Inflammatory macrophage treated with lipopolysaccharide for 4 hours (primary cell): Measurements from ENCODE around the gene ANKUB1.

Experiments
- DNase-seq: peaks from one replicate; pipeline ENCODE4 v3.0.0-alpha.2; 2020

The ANKUB1 gene

DNA sequence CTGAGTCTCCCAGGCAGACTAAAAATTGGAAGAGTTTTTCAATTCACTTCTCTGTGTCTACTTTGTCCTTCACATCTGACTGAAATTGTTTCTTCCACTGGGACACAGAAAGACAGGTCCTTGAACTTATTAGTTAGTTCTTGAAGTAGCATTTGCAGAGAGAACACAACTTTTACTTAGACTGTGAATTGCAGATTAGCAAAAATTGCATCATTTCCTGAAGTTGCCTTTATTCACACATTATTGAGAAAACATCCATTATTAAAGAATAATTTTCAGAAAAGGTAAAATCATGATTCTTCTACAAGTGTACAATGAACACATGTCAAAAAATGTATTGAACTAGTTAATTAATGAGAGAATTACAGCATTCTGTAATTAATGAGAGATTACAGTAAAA, 38.6 kb downstream of the ANKUB1 start:
- DNase-seq = no peak

DNA sequence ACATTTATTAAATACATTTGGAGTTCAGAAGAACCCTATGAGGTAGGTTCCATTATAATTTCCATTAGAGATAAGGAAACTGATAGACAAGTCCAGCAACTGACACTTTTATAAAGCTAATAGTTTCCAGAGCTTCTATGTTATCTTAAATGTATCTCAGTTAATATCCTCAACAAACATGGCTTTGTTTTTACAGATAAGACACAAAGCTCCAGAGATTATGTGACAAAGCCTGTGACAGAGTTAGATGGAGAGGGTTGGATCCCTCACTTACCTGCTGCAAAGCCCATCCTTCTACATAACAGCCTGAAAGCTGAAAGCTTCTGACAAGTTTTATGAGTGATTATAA, 39.6 kb downstream of the ANKUB1 start:
- no peak for DNase-seq

DNA sequence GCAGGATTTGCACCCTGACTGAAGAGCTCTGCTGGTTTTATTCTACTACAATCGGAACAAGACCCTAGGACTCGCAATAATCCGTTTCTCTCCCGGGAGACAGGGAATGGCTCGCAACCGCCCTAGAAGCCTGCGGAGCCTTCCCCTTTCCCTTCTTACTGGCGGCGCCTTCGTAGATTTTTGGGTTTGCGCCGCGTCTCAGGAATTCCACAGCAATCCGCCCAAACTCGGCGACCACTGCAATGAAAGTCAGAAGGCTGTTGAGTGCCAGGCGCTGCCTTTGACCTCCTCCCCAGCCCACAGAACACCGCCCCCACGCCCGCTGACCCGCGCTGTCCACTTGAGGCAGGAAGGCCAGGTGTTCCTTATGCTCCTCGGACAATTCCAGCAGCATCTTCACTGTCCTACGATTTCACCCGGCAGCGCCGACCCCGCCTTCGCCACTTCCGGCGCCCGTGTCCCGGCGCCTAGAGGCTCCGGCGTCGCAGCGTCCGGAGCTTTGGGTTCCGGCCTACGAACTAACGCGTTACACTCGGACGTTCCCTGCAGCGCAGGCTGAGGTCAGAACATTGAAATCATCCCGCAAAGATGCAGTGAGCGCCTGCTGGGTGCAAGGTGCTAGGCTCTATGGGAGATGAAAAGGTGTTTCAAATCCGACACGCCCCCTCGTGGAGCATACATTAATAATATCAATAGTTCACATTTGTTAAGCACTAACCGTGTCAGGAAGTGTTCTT, 40.1 kb downstream of the ANKUB1 start, which contains the start of gene COMMD2:
COMMD2 (minus strand) TSS at position 439 of the 737 bp plus-strand sequence; CDS start at position 394, 45 bp downstream.
- peak; percentile 81 for DNase-seq

DNA sequence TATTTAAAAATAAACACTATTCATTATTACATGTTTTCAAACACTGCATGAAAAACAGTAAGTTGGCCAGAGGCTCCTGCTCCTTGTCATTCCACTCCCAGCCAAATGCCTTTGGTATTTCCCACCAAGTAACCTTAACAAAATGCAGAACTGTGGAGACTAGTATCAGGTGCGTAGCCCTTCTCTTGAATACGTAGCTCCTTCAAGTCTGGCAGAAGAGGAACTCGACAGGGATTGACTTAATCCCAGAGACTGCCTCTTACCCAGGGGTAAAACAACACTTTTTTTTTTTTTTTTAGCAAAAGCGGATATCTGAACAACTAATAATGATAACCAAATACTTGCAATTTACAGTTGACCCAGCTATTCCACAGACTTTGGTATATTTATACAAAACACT, 40.8 kb downstream of the ANKUB1 start:
- peak; percentile 35 for DNase-seq

DNA sequence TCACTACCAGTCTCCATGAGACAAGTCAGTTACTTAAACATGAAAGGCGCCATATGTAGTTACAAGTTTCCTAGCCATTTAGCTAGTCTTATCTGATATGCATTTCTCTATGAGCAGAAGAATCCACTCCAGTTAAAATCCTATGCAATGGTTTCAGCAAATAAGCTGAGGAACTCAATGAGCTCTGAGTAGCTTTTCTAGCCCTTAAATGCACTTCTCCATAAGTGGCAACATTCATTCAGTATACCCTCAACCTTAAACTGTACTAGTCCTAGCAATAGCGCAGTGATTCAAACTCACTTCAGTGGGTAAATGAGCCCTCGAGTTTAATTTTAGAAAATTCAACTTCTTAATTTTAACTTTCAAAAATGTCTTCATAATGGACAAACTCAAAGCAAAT, 47.7 kb downstream of the ANKUB1 start:
- no peak for DNase-seq

DNA sequence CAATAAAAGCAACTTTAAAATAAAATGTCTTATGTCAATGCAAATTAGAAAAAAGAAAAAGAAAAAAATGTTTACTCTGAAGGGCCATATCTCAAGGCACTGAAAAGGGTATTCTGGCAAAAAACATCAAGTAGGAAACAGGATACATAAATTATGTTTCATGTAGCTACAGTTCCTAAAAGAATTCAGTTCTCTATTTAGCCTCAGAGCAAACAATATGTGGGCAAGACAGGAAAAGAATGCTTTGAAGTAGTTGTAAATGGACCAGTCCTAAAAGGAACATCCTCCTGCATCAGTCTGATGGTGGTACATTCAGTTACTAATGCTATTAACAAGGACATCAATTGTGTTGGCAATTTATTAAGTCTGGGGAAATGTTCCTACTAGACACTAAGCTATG, 48.2 kb downstream of the ANKUB1 start:
- DNase-seq = no peak

DNA sequence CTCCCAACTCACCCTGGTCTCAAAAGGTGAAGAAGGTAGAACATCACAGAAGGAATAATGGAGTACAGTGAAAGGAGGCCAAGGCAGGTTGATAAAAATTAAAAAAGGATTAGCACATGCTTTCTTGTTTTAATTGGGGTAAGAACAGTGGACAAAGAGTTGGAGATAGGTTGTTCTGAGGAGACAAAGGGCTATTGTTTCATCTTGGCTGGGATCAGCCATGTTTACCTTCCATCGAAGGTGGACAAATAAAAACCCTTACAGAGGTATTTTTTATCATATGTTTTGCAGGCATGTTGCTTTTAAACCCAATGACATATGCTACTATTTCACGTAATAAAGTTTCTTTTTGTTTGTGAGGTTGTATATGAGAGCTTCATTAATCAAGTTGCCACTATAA, 53.0 kb downstream of the ANKUB1 start:
- no peak for DNase-seq

DNA sequence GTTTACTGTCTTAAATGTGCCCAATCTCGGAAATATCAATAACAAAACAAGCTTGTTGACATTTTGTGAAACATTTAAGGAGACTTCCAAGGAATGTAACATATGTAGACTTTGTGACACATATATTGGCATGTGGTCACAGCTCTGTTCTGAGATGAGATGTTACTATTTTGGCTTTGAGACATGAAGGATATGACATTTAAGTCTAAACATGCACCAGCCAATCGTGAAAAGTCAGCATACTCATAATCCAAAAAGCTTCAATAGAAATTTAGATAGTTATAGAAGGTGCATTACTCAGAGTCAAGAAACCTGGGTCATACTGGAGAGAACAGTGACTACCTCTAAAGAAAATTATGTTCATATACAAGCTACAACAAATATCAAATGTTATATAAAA, 53.5 kb downstream of the ANKUB1 start:
- DNase-seq = no peak

DNA sequence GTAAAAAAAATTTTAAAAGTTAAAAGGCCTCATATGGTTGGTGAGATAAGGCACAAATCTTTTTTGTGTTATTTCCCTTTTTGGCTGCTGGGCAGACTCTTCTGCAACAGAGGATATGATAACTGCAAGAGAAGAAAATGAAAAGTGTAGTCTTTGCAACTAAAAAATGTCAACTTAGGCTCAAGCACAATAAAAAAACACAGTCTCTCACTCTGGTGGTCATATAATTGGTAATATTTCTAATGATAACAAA, 55.5 kb downstream of the ANKUB1 start:
- DNase-seq = no peak

DNA sequence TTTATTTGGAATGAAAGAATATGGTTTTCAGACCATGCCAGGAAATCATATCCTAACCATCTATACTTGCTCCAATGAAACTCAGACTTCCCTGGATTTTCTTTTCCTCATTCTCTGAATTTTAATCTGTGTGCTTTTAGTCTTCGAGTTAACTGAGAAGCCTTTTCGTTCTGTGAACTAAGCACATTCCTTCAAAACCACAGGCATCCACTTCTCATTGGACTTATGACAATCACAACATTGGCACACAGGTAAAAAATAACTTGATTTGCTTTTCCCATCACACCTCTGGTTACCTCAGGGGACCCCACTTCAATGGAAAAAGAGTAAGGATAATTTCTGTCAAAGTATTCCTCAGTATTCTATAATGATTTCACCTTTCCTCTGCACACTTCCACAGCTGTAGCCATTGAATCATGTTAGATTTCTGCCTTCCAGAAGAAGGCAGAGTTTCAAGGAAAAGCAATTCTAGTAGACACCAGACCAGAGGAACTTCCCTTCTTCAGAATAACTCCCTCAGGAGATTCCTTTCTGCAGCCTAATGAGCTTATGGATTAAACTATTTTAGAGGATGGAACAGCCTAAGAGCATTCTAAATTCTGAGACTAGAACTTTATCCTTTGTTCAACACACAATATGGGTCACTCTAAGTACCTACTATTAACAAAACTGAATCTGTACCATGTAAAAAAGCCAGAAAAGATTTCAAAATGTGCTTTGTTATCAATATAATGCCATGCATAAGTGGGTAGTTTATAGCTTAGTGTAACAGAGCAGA, 56.0 kb downstream of the ANKUB1 start:
- no peak for DNase-seq

DNA sequence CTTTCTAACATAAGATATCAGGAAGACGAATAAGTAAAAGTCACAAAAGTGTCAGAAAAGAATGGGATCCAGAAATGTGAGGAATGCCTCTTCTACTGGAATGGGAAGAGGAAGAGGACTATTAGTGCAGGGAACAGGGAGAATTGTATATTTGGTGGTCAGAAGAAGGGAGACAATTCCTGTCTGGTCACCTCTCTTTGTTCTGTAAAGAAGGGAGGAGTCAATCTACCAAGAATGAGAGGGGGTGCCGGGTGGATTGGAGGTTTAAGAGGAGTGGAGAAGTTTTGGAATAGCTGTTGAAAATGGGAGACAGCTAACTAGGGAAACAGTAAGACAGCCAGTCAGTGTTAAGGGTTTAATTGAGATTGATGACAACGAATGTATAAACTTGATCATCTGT, 60.1 kb downstream of the ANKUB1 start:
- no peak for DNase-seq

DNA sequence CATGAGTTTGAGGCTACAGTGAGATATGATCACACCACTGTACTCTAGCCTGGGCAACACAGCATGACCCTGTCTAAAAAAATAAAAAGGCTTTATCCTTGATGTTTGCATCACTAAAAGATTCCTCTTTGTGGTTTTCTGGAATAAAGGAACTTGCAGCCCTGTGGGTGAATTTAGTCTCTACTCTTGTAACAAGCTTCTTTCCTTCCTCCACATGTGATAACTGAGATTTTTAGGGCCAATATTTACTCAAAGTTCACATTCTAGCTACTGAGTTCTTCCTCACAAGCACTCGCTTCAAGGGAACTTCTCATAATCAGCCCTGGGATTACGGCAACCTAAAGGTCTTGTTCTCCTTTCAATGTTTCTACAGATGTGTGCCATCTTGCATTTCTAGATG, 64.7 kb downstream of the ANKUB1 start:
- peak; percentile 52 for DNase-seq

DNA sequence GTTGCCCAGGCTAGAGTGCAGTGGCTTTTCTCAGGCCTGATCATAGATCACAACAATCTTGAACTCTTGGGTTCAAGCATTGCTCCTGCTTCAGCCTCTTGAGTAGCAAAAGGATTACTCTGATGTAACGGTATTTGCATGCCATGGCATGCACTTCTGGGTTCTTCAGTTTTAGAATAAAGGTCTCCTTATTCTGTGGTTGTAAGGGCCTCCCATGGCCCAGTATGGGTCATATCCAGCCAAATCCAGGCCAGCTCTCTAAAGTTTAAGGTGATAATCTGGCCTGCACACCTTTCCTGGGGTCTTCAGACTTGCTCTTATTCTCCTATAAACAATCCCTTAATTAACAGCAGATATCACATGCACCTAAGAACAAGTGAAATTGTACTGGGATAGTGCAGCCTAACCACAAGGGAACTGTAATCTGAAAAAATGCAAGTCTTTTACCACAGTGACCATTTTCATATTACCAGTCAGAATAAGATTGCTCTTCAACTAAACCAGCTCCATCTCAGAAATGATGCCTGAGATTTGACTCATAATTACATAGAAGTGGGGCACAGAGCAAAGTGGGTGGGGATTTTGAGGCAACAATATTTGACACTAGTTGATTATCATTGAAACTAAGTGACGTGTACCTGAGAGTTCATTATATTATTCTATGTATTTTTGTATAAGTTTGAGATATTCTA, 65.5 kb downstream of the ANKUB1 start:
- no peak for DNase-seq

DNA sequence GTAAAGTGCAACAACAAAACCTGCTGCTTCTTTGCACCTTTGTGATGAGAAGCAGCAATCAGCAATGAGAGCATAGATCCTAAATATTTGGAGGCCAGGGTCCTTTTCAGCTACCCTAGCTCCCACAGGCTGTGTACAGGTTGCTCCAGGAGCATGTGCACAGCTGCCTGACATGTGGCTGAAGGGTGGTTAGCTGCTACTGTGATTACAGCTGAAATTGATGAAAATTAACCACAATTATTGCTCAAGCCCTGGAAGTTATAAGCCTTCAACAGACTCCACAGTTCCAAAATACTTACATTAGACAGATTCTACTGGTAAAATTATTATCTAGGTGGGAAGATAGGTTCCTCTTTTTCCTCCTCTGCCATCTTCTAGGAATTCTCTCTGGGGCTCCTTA, 68.6 kb downstream of the ANKUB1 start:
- no peak for DNase-seq

DNA sequence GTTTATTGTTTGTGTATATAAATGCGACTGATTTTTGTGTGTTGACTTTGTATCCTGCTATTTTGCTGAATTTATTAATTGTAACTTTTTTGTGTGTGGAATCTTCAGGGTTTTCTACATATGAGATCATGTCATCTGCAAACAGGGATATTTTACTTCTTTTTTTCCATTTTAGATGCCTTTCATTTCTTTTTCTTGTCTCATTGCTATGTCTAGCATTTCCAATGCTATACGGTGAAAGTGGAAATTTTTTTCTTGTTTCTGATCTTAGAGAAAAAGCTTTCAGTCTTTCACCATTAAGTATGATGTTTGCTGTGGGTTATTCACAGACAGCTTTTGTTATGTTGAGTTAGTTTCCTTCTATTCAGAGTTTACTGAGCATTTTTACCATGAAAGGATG, 71.4 kb downstream of the ANKUB1 start:
- DNase-seq = no peak

DNA sequence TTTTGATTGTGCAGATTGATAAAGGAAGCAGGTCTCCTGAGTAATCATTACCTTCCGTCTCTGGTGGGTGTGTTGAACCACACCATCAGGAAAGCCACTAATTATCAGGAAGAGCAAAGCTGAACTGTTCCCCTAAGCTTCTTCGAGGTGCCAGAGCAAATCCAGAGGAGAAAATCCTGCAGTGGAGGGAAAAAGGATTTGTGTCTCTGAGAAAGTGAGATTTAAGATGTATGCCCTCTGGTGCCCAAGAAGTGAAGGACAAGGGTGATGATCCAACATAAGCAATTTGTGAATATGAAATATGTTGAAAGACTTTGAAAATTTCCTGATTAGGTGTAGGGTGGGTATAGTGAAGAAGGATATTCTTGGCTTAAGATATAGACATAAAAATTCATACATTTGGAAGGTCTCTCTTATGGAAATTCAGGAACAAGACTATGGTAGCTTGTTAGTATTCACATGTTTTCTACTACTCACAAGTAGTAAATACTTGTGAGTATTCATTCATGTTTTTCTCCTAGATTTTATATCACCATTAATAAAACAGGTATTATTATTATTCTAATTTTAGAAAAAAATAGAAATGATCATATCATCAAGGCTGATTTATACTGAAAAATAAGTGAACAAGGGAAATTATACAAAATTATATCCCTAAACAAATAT, 74.8 kb downstream of the ANKUB1 start:
- DNase-seq = peak; percentile 65

DNA sequence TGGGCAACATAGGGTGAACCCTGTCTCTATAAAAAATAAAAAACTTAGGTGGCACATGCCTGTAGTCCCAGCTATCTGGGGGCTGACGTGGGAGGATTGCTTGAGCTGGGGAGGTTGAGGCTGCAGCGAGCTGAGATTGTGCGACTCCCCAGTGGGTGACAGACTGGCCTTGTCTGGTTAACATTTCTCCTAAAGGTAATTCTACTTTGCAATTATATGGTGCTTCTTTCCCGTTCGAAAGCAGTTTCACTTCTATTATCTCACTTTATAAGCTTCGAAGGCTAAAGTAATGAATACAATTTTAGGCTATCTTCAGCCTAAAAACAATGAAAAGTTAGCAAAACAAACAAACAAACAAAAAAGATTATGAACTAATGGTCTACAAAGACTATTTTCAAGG, 75.4 kb downstream of the ANKUB1 start:
- DNase-seq = no peak

DNA sequence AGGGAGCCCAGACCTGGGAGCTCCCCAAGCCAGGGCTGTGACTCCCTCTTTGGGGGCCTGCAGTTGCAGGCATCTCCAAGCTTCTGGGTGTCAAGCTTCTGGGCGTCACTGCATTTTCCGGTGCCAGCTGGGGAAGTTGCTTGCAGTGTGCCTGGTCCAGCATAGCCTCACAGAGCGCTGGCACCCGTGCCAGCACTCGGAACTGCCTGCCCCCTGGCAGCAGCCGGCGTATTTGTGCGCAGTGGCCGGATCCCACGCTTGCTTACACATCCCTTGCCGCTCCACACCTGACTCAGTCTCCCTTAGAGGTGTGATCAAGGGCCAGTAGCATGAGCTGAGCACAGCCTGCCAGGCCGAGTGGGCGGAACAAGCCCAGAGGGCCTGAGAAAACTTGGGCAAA, 77.1 kb downstream of the ANKUB1 start:
- no peak for DNase-seq

DNA sequence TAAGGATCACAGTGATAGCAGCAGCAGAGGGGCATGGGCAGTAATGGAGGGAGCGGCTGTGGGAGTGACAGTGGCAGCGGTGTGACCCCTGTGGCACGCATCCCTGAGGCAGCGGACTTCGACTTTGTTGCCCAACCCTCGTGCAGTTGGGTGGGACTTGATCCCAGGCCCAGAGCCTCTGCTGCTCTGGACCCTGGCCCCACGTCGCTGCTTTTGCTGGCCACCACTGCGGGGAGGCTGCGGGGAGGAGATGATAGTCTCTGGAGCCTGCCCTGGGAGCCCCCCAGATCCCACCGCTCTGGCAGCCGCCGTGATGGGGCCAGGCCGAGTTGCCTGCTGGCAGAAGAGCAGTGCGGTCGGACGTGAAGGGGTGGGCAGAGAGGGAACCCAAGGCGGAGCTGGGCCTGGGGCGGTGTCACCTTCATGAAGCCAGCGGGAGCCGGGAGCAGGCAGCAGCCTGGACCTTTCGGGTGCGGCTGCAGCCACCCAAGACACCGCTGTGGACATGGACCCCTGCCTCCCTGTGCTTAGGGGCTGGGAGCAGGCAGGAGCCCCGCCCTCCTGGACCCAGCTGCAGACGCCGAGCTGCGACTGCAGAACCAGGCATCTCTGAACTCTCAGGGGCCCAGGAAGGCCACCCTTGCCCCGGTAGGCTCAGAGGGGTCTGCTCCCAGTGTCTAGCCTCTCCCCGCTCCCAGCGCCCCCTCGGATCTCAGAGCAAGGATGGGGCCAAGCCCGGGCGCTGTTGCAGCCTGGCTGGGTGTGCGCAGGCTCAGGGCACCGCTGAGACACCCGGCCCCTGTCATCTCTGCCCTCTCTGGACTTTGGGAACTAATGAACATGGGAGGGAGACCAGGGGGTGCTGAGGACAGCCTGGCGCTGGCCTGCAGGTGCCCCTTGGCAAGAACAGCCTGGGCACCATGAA, 78.4 kb downstream of the ANKUB1 start:
- no peak for DNase-seq
